ENCODE measurements around the gene SEC31B. TPM values are rescaled to one million over a fixed set of nuclear protein-coding genes. Genes with fewer than 3 reads are reported as not detected.

The SEC31B gene
- total and polyA plus RNA-seq, 3 experiments from 2014 or later = 2.3 to 15.8 (median 15.4) TPM

DNA sequence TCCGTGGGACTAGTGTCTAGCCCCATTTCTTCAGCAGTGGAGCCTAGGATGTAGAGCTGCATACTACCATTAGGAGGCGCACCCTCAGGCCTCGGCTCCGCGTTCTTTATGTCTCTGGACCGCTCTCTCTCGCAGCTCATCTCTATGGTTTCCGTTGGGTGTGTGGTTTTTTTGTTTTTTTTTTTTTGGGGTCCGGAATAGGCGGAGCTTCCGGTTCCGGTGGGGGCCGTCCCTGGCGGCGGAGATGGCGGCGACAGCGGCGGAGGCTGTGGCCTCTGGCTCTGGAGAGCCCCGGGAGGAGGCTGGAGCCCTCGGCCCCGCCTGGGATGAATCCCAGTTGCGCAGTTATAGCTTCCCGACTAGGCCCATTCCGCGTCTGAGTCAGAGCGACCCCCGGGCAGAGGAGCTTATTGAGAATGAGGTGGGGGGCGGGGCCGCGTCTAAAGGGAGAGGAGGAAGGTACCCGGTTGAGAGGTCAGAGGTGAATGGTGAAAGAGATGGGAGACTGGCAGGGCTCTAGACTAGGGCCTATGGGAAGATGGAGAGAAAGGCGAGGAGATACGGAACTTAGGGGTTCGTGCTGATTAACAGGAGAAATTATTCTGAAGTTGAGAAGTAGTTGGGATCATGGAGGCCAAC, 16.2 kb upstream of the SEC31B start, which contains the start of gene HIF1AN:
Gene HIF1AN, plus strand, starts transcription at position 229 of the 639 bp plus-strand sequence. Its CDS starts 16 bp downstream, at position 245.
- H3K4me1 ChIP-seq (ENCODE audit: insufficient read depth, low read length) = peaks cover 36% of the 10 kb centered on the region
- Mint-ChIP-seq H3K27me3 (peaks cover 0 to 1% of the 10 kb centered on the region in 2 donors), H3K9me3 (no peaks in the 10 kb centered on the region), H3K4me1 (peaks cover 10 to 13% (median 13%) of the 10 kb centered on the region in 3 donors), H3K4me3 (peak within 1 kb of the TSS in 1 of 7 donors; percentile 13), H3K36me3 (peaks cover 0 to 34% (median 10%) of the 10 kb centered on the region in 3 donors), H3K27ac (peak within 1 kb of the TSS in 5 of 8 donors; percentile 11 to 84 (median 47))
- peak; percentile 76 to 93 (median 89) for DNase-seq
- no peaks in the 10 kb centered on the region for H3K9me3 ChIP-seq (ENCODE audit: low read length)
- no peaks in the 10 kb centered on the region for H3K27me3 ChIP-seq (ENCODE audit: insufficient read depth, low read length, poor library complexity, severe bottlenecking)
- peak within 1 kb of the TSS; percentile 58 for H3K27ac ChIP-seq (ENCODE audit: low read depth, low read length)
- peaks cover 16% of the 10 kb centered on the region for H3K36me3 ChIP-seq (ENCODE audit: insufficient read depth, low read length)
- POLR2A ChIA-PET = interaction anchor here (0.6 to 1.3 kb wide), 10 partner anchors 10 to 917 kb away, joined by 3 to 6 read pairs (median 4); no protein-coding TSS in a partner anchor
- CTCF ChIA-PET = interaction anchor here (0.7 to 3.0 kb wide), 22 partner anchors 9 to 478 kb away, joined by 3 to 18 read pairs (median 5); partner anchors contain the start of gene SCD
- peak within 1 kb of the TSS; percentile 78 for H3K4me3 ChIP-seq (ENCODE audit: low read length)

DNA sequence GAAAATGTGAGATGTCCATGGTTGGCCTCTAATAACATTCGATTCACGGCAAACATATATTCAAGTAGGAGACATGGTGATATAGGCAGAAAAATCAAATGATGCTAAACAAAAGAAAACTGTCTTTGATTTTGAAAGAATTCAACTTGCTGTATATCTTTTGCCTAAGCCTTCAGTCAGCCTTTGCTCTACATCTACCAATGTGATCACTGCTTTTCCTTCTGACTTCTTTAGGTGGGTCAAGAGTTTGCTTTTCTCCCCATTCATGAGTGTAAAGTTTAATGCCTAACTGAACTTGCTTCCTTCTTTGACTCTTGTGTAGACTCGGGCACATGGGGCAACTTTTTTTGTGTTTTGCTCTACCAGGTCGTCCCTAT, 15.7 kb upstream of the SEC31B start:
- no peak overlapping the region for H3K27ac ChIP-seq (ENCODE audit: low read depth, low read length)
- H3K9me3 Mint-ChIP-seq = no peaks in the 10 kb centered on the region
- peaks cover 9 to 11% (median 10%) of the 10 kb centered on the region in 3 donors for H3K4me1 Mint-ChIP-seq
- no peak overlapping the region for H3K4me3 ChIP-seq (ENCODE audit: low read length)
- H3K4me3 Mint-ChIP-seq = no peak overlapping the region
- no peaks in the 10 kb centered on the region for H3K27me3 ChIP-seq (ENCODE audit: insufficient read depth, low read length, poor library complexity, severe bottlenecking)
- peaks cover 0 to 29% (median 5%) of the 10 kb centered on the region in 3 donors for H3K36me3 Mint-ChIP-seq
- H3K36me3 ChIP-seq (ENCODE audit: insufficient read depth, low read length) = peaks cover 11% of the 10 kb centered on the region
- DNase-seq = no peak
- H3K27ac Mint-ChIP-seq = no peak overlapping the region
- peaks cover 0 to 1% of the 10 kb centered on the region in 2 donors for H3K27me3 Mint-ChIP-seq
- CTCF ChIA-PET = interaction anchor here (0.7 to 3.0 kb wide), 21 partner anchors 9 to 479 kb away, joined by 3 to 18 read pairs (median 5); partner anchors contain the start of gene SCD
- H3K9me3 ChIP-seq (ENCODE audit: low read length) = no peaks in the 10 kb centered on the region
- POLR2A ChIA-PET = interaction anchor here (0.6 to 1.3 kb wide), 9 partner anchors 9 to 392 kb away, joined by 3 to 6 read pairs (median 5); no protein-coding TSS in a partner anchor
- H3K4me1 ChIP-seq (ENCODE audit: insufficient read depth, low read length) = peaks cover 38% of the 10 kb centered on the region

DNA sequence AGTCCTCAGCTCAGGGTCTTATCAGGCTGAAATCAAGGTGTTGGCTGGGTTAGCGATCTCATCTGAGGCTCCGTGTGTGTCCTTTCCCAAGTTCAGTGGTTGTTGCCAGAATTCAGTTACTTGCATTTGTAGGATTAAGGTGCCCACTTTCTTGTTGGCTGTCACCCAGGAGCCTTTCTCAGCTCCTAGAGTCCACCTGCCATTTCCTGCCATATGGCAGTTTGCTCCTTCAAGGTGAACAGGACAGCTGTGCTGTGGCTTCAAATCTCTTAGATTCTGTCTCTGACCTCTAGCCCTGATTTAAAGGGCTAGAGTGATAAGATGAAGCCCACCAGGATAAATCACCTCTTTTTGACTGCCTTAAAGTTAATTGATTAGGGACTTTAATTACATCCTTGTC, 15.1 kb upstream of the SEC31B start:
- Histone ChIP-seq H3K4me1 (ENCODE audit: insufficient read depth, low read length) (peaks cover 42% of the 10 kb centered on the region), H3K27me3 (ENCODE audit: insufficient read depth, low read length, poor library complexity, severe bottlenecking) (no peaks in the 10 kb centered on the region), H3K36me3 (ENCODE audit: insufficient read depth, low read length) (peaks cover 11% of the 10 kb centered on the region), H3K9me3 (ENCODE audit: low read length) (no peaks in the 10 kb centered on the region), H3K27ac (ENCODE audit: low read depth, low read length) (no peak overlapping the region), H3K4me3 (ENCODE audit: low read length) (no peak overlapping the region)
- peaks cover 0 to 1% of the 10 kb centered on the region in 2 donors for H3K27me3 Mint-ChIP-seq
- H3K36me3 Mint-ChIP-seq = peaks cover 0 to 29% (median 5%) of the 10 kb centered on the region in 3 donors
- H3K9me3 Mint-ChIP-seq = no peaks in the 10 kb centered on the region
- ChIA-PET CTCF (interaction anchor here (1.4 to 3.0 kb wide), 7 partner anchors 10 to 96 kb away, joined by 4 to 14 read pairs (median 6); no protein-coding TSS in a partner anchor), POLR2A (interaction anchor here (1.1 kb wide), 1 partner anchor 9 kb away, joined by 3 read pairs; no protein-coding TSS in a partner anchor)
- no peak for DNase-seq
- H3K4me1 Mint-ChIP-seq = peaks cover 13 to 16% (median 15%) of the 10 kb centered on the region in 3 donors
- peak overlapping the region in 2 of 8 donors; percentile 43 to 84 for H3K27ac Mint-ChIP-seq
- H3K4me3 Mint-ChIP-seq = peak overlapping the region in 1 of 7 donors; percentile 13

DNA sequence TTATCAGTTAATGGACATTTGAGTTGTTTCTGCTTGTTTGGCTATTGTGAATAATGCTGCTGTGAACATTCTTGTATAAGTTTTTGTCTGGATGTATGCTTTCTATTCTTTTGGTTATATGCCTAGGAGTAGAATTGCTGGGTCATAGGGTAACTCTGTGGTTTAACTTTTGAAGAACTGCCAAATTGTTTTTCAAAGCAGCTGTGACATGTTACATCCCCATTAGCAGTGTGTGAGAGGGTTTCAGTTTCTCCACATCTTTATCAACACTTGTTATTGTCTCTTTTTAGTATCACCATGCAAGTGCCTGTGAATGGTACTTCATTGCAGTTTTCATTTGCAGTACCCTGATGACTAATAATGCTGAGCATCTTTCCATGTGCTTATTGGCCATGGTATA, 12.1 kb upstream of the SEC31B start:
- Mint-ChIP-seq H3K4me3 (peak overlapping the region in 1 of 7 donors; percentile 44), H3K9me3 (no peaks in the 10 kb centered on the region), H3K4me1 (peaks cover 21 to 32% (median 28%) of the 10 kb centered on the region in 3 donors), H3K27ac (peak overlapping the region in 1 of 8 donors; percentile 48), H3K27me3 (no peaks in the 10 kb centered on the region), H3K36me3 (peaks cover 0 to 22% (median 0%) of the 10 kb centered on the region in 3 donors)
- Histone ChIP-seq H3K9me3 (ENCODE audit: low read length) (no peaks in the 10 kb centered on the region), H3K4me3 (ENCODE audit: low read length) (no peak overlapping the region), H3K36me3 (ENCODE audit: insufficient read depth, low read length) (peaks cover 3% of the 10 kb centered on the region), H3K27ac (ENCODE audit: low read depth, low read length) (no peak overlapping the region), H3K27me3 (ENCODE audit: insufficient read depth, low read length, poor library complexity, severe bottlenecking) (no peaks in the 10 kb centered on the region), H3K4me1 (ENCODE audit: insufficient read depth, low read length) (peaks cover 49% of the 10 kb centered on the region)
- ChIA-PET CTCF (no interaction called here), POLR2A (no interaction called here)
- no peak for DNase-seq

DNA sequence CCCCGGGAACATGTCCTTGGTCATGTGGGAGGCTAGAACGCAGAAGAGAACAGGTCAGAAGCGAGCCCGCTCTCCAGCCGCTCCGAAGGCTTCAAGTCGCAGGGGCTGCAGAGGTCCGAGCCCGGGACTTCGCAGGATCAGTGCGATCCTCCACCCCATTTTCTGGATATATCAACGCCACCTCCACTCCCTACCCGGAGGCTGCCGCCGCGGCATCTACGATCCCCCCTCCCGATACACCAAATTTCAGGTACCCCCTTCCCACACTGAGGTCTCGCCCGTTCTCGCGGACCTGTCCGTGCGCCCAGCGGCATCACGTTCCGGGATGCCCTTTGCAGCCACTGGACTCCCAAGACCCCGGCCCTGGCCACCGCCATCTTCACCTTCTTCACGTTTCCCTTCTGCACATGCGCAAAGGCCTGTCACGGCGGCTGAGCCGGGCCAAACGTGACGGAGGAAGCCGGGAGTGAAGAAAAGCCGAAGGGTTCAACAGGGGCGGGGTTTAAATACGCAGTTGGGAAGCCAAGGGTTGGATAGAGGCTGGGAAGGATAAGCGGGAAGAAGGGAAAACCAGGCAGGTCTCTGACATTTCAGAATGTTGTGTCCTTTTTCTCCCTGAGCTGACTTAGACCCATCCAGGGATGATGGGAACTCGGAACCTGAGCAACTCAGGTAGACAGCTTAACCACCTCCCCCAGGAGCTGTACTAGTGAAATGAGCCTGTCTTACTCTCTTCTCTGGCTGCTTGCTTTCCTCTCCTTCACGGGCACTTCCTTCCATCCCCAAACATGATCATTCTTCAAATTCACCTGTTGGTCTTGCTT, 10.0 kb upstream of the SEC31B start, which contains the start of gene NDUFB8:
Gene NDUFB8, minus strand, starts transcription at position 397 of the 824 bp plus-strand sequence. Its CDS starts 20 bp downstream, at position 377.
- H3K4me3 ChIP-seq (ENCODE audit: low read length) = peak within 1 kb of the TSS; percentile 97
- Mint-ChIP-seq H3K27me3 (no peaks in the 10 kb centered on the region), H3K27ac (peak within 1 kb of the TSS; percentile 84 to 100 (median 99)), H3K4me3 (peak within 1 kb of the TSS; percentile 93 to 100 (median 99)), H3K36me3 (peaks cover 0 to 42% (median 4%) of the 10 kb centered on the region in 3 donors), H3K4me1 (peaks cover 26 to 41% (median 40%) of the 10 kb centered on the region in 3 donors), H3K9me3 (no peaks in the 10 kb centered on the region)
- peak within 1 kb of the TSS; percentile 83 for H3K27ac ChIP-seq (ENCODE audit: low read depth, low read length)
- no peaks in the 10 kb centered on the region for H3K9me3 ChIP-seq (ENCODE audit: low read length)
- peaks cover 17% of the 10 kb centered on the region for H3K36me3 ChIP-seq (ENCODE audit: insufficient read depth, low read length)
- ChIA-PET CTCF (interaction anchor here (1.3 to 4.2 kb wide), 2 partner anchors 11 to 47 kb away, joined by 5 to 35 read pairs; partner anchors contain the start of gene SEC31B), POLR2A (interaction anchor here (1.0 kb wide), 1 partner anchor 11 kb away, joined by 3 read pairs; no protein-coding TSS in a partner anchor)
- peak; percentile 78 to 91 (median 80) for DNase-seq
- H3K27me3 ChIP-seq (ENCODE audit: insufficient read depth, low read length, poor library complexity, severe bottlenecking) = no peaks in the 10 kb centered on the region
- peaks cover 37% of the 10 kb centered on the region for H3K4me1 ChIP-seq (ENCODE audit: insufficient read depth, low read length)

GRCh38 chr10:100528921-100529474, 9.3 kb upstream of the SEC31B start:
- Mint-ChIP-seq H3K27me3 (no peaks in the 10 kb centered on the region), H3K4me1 (peaks cover 25 to 42% (median 40%) of the 10 kb centered on the region in 3 donors), H3K27ac (peak overlapping the region; percentile 84 to 100 (median 99)), H3K36me3 (peaks cover 0 to 48% (median 4%) of the 10 kb centered on the region in 3 donors), H3K9me3 (no peaks in the 10 kb centered on the region), H3K4me3 (peak overlapping the region; percentile 93 to 100 (median 99))
- no peak for DNase-seq
- Histone ChIP-seq H3K27ac (ENCODE audit: low read depth, low read length) (peak overlapping the region; percentile 83), H3K9me3 (ENCODE audit: low read length) (no peaks in the 10 kb centered on the region), H3K4me1 (ENCODE audit: insufficient read depth, low read length) (peaks cover 35% of the 10 kb centered on the region), H3K27me3 (ENCODE audit: insufficient read depth, low read length, poor library complexity, severe bottlenecking) (no peaks in the 10 kb centered on the region), H3K4me3 (ENCODE audit: low read length) (peak overlapping the region; percentile 97), H3K36me3 (ENCODE audit: insufficient read depth, low read length) (peaks cover 24% of the 10 kb centered on the region)
- ChIA-PET CTCF (interaction anchor here (2.7 to 4.2 kb wide), 2 partner anchors 11 to 15 kb away, joined by 8 to 35 read pairs; partner anchors contain the start of gene SEC31B), POLR2A (no interaction called here)

All from CD8-positive, alpha-beta memory T cell (primary cell).